Mucosa of rectum (tissue), 2 donors: ENCODE data around the gene WNK2.
A peak's percentile ranks its signal among the peaks of the same experiment; 100 is the strongest.

Experiments
- H3K27ac ChIP-seq, 2 donors: one replicate each; pipeline ENCODE4 v1.7.0; 2013; ENCODE audit warnings: inconsistent platforms in 2 of 2, low read depth in 2 of 2, low read length in 2 of 2
- H3K27me3 ChIP-seq, 2 donors: one replicate each; pipeline ENCODE4 v1.7.0; 2013; ENCODE audit warnings: low read length in 2 of 2; ENCODE audit not compliant: control insufficient read depth in 2 of 2, insufficient read depth in 2 of 2
- H3K36me3 ChIP-seq, 2 donors: one replicate each; pipeline ENCODE4 v1.7.0; 2013; ENCODE audit warnings: low read length in 2 of 2; ENCODE audit not compliant: control insufficient read depth in 2 of 2, insufficient read depth in 2 of 2
- H3K4me1 ChIP-seq, 2 donors: one replicate each; pipeline ENCODE4 v1.7.0; 2013; ENCODE audit warnings: low read length in 2 of 2, mild to moderate bottlenecking in 1 of 2; ENCODE audit not compliant: control insufficient read depth in 2 of 2, insufficient read depth in 2 of 2
- H3K4me3 ChIP-seq, 2 donors: one replicate each; pipeline ENCODE4 v1.7.0; 2013; ENCODE audit warnings: low read length in 2 of 2
- H3K9ac ChIP-seq, 2 donors: one replicate each; pipeline ENCODE4 v1.7.0; 2013; ENCODE audit warnings: low read length in 2 of 2, low read depth in 1 of 2, mild to moderate bottlenecking in 1 of 2
- H3K9me3 ChIP-seq, 2 donors: one replicate each; pipeline ENCODE4 v1.7.0; 2013; ENCODE audit warnings: low read length in 2 of 2; ENCODE audit not compliant: control insufficient read depth in 2 of 2
- donor health status: healthy.
- donor health status: Normal muscosa, but diverticular disease.

WNK2 gene

DNA sequence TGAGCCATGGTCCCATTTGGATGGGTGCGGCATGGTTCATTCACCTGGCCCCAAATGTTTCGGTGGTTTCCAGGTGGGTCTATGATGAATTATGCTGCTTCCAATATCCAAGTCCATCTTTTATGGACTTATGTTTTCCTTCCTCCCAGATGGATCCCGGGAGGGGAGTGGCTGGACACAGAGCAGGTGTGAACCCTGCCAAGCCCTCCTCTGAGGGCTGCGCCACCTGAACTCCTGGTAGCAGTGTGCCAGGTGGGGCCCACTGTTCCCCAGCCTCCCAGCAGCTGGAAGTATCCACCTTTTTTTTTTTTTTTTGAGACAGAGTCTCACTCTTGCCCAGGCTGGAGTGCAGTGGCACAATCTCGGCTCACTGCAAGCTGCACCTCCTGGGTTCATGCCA is 42.9 kb downstream of the WNK2 start:
- H3K4me1 ChIP-seq: peaks cover 67 to 79% of the 10 kb centered on the region in 2 donors
- H3K27ac ChIP-seq: peak overlapping the region; percentile 72 to 89
- H3K9me3 ChIP-seq: no peaks in the 10 kb centered on the region
- no peaks in the 10 kb centered on the region for H3K36me3 ChIP-seq
- H3K4me3 ChIP-seq: no peak overlapping the region
- H3K27me3 ChIP-seq: no peaks in the 10 kb centered on the region
- H3K9ac ChIP-seq: no peak overlapping the region

- no peaks in the 10 kb centered on the region for H3K27me3 ChIP-seq
- H3K4me1 ChIP-seq: peaks cover 67 to 80% of the 10 kb centered on the region in 2 donors
- peak overlapping the region in 1 of 2 donors; percentile 40 for H3K9ac ChIP-seq
- peak overlapping the region; percentile 75 to 89 for H3K27ac ChIP-seq
- no peaks in the 10 kb centered on the region for H3K9me3 ChIP-seq
- no peak overlapping the region for H3K4me3 ChIP-seq
- H3K36me3 ChIP-seq: no peaks in the 10 kb centered on the region
Measured at GRCh38 chr9:93228030-93228429, 44.1 kb downstream of the WNK2 start.

DNA sequence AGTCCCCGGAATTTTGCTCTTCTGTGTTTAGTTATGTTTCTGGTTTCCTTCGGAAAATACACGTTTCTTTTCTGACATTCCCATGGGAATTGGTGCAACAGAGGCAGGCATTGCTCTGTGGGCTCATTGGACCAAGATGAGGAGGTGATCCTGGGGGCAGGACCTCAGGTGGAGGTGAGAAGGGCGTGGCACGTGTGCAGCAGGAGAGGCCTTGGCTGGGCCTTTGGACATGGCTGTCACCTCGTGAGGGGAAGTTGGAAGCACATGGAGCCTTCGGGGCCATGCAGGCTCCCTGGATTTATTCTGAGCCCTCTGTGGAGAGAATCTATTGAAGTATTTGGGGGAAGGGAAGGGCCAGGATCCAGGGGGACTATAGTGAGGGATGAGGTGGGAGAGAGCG is 44.5 kb downstream of the WNK2 start:
- no peaks in the 10 kb centered on the region for H3K9me3 ChIP-seq
- H3K4me3 ChIP-seq: no peak overlapping the region
- no peaks in the 10 kb centered on the region for H3K27me3 ChIP-seq
- no peaks in the 10 kb centered on the region for H3K36me3 ChIP-seq
- H3K4me1 ChIP-seq: peaks cover 62 to 79% of the 10 kb centered on the region in 2 donors
- H3K9ac ChIP-seq: peak overlapping the region in 1 of 2 donors; percentile 40
- peak overlapping the region; percentile 75 to 89 for H3K27ac ChIP-seq

- Histone ChIP-seq H3K36me3 (peaks cover under 1% of the 10 kb centered on the region in 2 donors), H3K9ac (peak overlapping the region in 1 of 2 donors; percentile 36), H3K27ac (peak overlapping the region; percentile 84 to 89), H3K4me3 (no peak overlapping the region), H3K9me3 (no peaks in the 10 kb centered on the region), H3K27me3 (no peaks in the 10 kb centered on the region), H3K4me1 (peaks cover 54 to 78% of the 10 kb centered on the region in 2 donors)
Measured at GRCh38 chr9:93229636-93230035, 45.7 kb downstream of the WNK2 start.

DNA sequence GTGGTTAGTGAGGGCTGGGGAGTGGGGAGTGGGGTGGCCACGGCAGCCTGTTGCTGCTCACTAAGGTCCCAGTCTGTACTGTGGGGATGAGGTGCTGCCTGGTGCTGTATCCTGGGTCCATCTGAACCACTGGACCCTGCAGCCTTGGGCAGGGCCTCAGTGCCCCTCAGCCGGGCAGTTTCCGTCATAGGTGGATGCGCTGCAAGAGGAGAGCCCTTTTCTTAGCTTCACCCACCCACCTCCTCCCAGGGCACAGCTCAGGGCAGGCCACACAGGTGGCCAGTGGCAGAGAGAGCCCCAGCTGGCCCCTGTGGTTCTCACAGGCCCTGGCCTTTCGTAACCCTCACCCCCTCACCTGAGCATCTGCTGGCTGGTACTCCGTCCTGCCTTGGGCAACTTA is 46.2 kb downstream of the WNK2 start:
- Histone ChIP-seq H3K36me3 (peaks cover 4 to 6% of the 10 kb centered on the region in 2 donors), H3K9ac (peak overlapping the region in 1 of 2 donors; percentile 74), H3K4me1 (peaks cover 55 to 78% of the 10 kb centered on the region in 2 donors), H3K9me3 (no peaks in the 10 kb centered on the region), H3K27me3 (no peaks in the 10 kb centered on the region), H3K4me3 (peak overlapping the region in 1 of 2 donors; percentile 24), H3K27ac (peak overlapping the region; percentile 84 to 89)

GRCh38 chr9:93230601-93231000 is 46.7 kb downstream of the WNK2 start:
- Histone ChIP-seq H3K27me3 (no peaks in the 10 kb centered on the region), H3K9me3 (no peaks in the 10 kb centered on the region), H3K36me3 (peaks cover 4 to 9% of the 10 kb centered on the region in 2 donors), H3K4me3 (peak overlapping the region; percentile 24 to 28), H3K9ac (peak overlapping the region in 1 of 2 donors; percentile 74), H3K27ac (peak overlapping the region; percentile 84 to 89), H3K4me1 (peaks cover 55 to 76% of the 10 kb centered on the region in 2 donors)

- no peaks in the 10 kb centered on the region for H3K9me3 ChIP-seq
- H3K4me3 ChIP-seq: peak overlapping the region in 1 of 2 donors; percentile 22
- peaks cover 60 to 75% of the 10 kb centered on the region in 2 donors for H3K4me1 ChIP-seq
- no peaks in the 10 kb centered on the region for H3K27me3 ChIP-seq
- peaks cover 7 to 12% of the 10 kb centered on the region in 2 donors for H3K36me3 ChIP-seq
- H3K9ac ChIP-seq: peak overlapping the region in 1 of 2 donors; percentile 74
- H3K27ac ChIP-seq: peak overlapping the region; percentile 84 to 89
Measured at GRCh38 chr9:93231121-93231694, 47.3 kb downstream of the WNK2 start.

- Histone ChIP-seq H3K27me3 (no peaks in the 10 kb centered on the region), H3K4me1 (peaks cover 58 to 75% of the 10 kb centered on the region in 2 donors), H3K4me3 (no peak overlapping the region)
Measured at GRCh38 chr9:93231716-93232115, 47.8 kb downstream of the WNK2 start.

DNA sequence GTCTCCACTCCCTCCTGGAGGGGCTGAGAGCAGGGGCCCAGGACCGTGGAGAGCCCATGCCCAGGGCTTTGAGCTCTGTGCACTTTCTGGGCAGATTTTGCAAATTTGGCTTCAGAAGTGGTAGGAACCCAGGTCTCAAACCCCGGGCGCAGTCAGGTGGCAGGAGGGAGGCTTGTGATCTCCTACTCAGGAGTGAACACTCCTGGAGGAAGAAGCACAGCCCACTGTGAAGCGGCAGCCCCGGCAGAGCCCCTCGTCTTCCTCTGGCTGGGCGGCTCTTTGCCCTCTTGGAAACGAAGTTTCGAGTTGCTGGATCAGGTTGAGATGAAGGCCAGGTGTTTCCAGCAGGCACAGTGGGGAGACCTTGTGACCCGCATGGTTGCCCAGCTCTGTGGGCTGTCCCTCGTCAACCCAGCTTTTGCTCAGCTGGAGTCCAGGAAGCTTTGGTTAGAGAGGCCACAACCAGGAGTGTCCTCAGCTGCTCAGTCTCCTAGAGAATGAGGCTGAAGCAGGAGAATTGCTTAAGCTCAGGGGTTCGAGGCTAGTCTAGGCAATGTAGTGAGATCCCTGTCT is 48.5 kb downstream of the WNK2 start:
- Histone ChIP-seq H3K4me3 (no peak overlapping the region), H3K27me3 (no peaks in the 10 kb centered on the region), H3K36me3 (peaks cover 7 to 12% of the 10 kb centered on the region in 2 donors), H3K27ac (no peak overlapping the region), H3K4me1 (peaks cover 58 to 75% of the 10 kb centered on the region in 2 donors), H3K9ac (no peak overlapping the region), H3K9me3 (no peaks in the 10 kb centered on the region)

More at GRCh38 chr9:93231716-93232115, 47.8 kb downstream of the WNK2 start:
- Histone ChIP-seq H3K9me3 (no peaks in the 10 kb centered on the region), H3K36me3 (peaks cover 7 to 12% of the 10 kb centered on the region in 2 donors), H3K9ac (peak overlapping the region in 1 of 2 donors; percentile 74), H3K27ac (peak overlapping the region; percentile 84 to 89)

- H3K4me3 ChIP-seq: no peak overlapping the region
- no peaks in the 10 kb centered on the region for H3K27me3 ChIP-seq
- H3K9me3 ChIP-seq: no peaks in the 10 kb centered on the region
- peaks cover 10 to 14% of the 10 kb centered on the region in 2 donors for H3K36me3 ChIP-seq
- peaks cover 57 to 72% of the 10 kb centered on the region in 2 donors for H3K4me1 ChIP-seq
- H3K27ac ChIP-seq: no peak overlapping the region
- H3K9ac ChIP-seq: no peak overlapping the region
Measured at GRCh38 chr9:93233033-93233432, 49.1 kb downstream of the WNK2 start.
